Thyroid gland (tissue), 4 donors: ENCODE measurements around the gene CCR5. TPM values are rescaled to one million over a fixed set of nuclear protein-coding genes. Genes with fewer than 3 reads are reported as not detected.

Experiments
- DNase-seq, 2 donors: peaks; one replicate each; pipeline ENCODE4 v3.0.0-alpha.2; 2019
- H3K27ac ChIP-seq, 3 donors: fragments of 200-600 bp; sonication (generic); 1 replicate in 2 of 3; 2 replicates in 1 of 3; pipeline ENCODE4 v1.5.1; 2016 to 2019; ENCODE audit warnings: mild to moderate bottlenecking in 1 of 3, moderate library complexity in 1 of 3
- H3K27me3 ChIP-seq: fragments of 200-600 bp; sonication (generic); one replicate; pipeline ENCODE4 v1.5.1; 2019
- H3K36me3 ChIP-seq, 2 donors: fragments of 200-600 bp; sonication (generic); one replicate each; pipeline ENCODE4 v1.5.1; 2016 to 2019
- H3K4me1 ChIP-seq, 2 donors: fragments of 200-600 bp; sonication (generic); one replicate each; pipeline ENCODE4 v1.5.1; 2017 to 2019
- H3K4me3 ChIP-seq, 3 donors: fragments of 200-600 bp; sonication (generic); replicated peaks in 1 of 3; 1 replicate in 2 of 3; 2 replicates in 1 of 3; pipeline ENCODE4 v1.5.1; 2016; ENCODE audit warnings: mild to moderate bottlenecking in 1 of 3
- H3K9me3 ChIP-seq: fragments of 200-600 bp; sonication (generic); one replicate; pipeline ENCODE4 v1.5.1; 2017
- POLR2A ChIP-seq, 2 donors: fragments of 450-650 bp; IDR thresholded peaks; one replicate each; pipeline ENCODE4 v1.6.1; 2017; ENCODE audit warnings: antibody characterized with exemption in 2 of 2, mild to moderate bottlenecking in 2 of 2, moderate library complexity in 1 of 2
- WGBS, 2 donors: methylation state at CpG; one replicate each; pipeline ENCODE4 v1.1.5; 2017; 5-methylcytosine and 5-hydroxymethylcytosine counted together
- intact Hi-C: fragments of 100-400 bp; cut with DNase I; formaldehyde crosslinking; loops from one replicate; pipeline ENCODE4 v1.15.1; 2023
- total RNA-seq, 4 donors: library from RNA; depleted of rRNA; stranded (reverse); fragments of >200 nt; gene quantifications; one replicate each; pipeline ENCODE4 v1.2.3, GENCODE V29; 2016
- TF ChIP-seq, protein P1 (sequence below), 6 experiments: fragments of 200-600 bp in 3 of 6; fragments of 450-650 bp in 3 of 6; sonication (generic) in 3 of 6; IDR thresholded peaks; one replicate each; pipeline ENCODE4 v1.5.1; 2016 to 2019; ENCODE audit warnings: antibody characterized with exemption in 6 of 6, mild to moderate bottlenecking in 2 of 6, inconsistent platforms in 1 of 6, moderate library complexity in 1 of 6

CCR5 gene
- total RNA-seq, 4 donors from 2014 or later: 0.40 to 0.56 (median 0.49) TPM; not detected in 1

DNA sequence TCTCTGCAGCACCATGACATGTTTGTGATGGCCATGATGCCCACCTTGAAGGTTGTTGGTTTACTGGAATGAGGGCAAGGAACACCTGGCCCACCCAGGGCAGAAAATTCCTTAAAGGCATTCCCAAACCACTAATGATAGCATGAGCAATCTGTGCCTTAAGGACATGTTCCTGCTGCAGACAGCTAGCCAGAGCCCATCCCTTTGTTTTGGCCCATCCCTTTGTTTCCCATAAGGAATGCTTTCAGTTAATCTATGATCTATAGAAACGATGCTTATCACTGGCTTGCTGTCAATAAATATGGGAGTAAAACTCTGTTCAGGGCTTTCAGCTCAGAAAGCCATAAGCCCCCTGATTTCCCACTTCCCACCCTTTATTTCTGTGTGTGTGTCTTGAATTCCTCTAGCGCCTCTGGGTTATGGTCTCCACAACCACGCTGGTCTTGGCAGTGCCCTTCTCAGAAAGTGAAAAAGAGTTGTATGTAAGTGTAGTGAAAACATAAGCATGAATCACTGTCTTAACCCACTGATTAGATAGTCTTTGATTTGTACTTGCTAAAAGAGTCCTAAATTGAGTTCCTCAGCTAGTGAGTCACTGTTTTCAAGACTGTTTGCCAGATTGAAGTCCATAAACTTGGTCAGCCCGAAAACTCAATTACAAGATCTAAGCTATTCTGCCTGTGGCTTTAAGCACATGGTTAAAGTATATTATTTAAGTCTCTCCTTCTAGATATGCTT, 35.8 kb upstream of the CCR5 start:
- intact Hi-C loops: no loop called here
- TF ChIP-seq POLR2A (IDR thresholded peaks at IDR 0.05): no peak
- TF ChIP-seq, protein P1, sequence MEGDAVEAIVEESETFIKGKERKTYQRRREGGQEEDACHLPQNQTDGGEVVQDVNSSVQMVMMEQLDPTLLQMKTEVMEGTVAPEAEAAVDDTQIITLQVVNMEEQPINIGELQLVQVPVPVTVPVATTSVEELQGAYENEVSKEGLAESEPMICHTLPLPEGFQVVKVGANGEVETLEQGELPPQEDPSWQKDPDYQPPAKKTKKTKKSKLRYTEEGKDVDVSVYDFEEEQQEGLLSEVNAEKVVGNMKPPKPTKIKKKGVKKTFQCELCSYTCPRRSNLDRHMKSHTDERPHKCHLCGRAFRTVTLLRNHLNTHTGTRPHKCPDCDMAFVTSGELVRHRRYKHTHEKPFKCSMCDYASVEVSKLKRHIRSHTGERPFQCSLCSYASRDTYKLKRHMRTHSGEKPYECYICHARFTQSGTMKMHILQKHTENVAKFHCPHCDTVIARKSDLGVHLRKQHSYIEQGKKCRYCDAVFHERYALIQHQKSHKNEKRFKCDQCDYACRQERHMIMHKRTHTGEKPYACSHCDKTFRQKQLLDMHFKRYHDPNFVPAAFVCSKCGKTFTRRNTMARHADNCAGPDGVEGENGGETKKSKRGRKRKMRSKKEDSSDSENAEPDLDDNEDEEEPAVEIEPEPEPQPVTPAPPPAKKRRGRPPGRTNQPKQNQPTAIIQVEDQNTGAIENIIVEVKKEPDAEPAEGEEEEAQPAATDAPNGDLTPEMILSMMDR (IDR thresholded peaks at IDR 0.05): no peak
- Histone ChIP-seq H3K9me3 (no peaks in the 10 kb centered on the region), H3K36me3 (no peaks in the 10 kb centered on the region), H3K4me3 (no peak overlapping the region), H3K27me3 (no peaks in the 10 kb centered on the region), H3K4me1 (no peaks in the 10 kb centered on the region), H3K27ac (no peak overlapping the region)
- no peak for DNase-seq
- 57 to 75% methylated on average over 4 of the region's 4 CpGs for WGBS, 2 donors

DNA sequence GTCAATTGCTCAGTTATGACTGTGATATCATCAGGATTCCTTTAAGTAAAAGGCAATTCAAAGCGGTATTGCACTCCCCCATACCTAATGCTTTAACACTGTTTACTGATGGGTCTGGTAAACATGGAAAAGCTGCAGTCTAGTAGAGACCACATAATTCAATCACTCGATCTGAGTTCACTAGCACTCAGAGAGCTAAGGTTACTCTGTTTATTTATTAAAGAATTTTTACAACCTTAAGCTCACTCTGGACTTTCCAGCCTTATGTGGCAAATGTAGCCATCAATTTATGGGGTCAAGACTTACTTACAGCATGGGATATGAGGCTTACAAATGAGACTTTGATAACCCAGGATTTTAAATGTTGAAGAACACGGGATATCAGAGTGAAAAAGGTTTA, 35.2 kb upstream of the CCR5 start:
- TF ChIP-seq, protein P1 (IDR thresholded peaks at IDR 0.05): no peak
- no peak for TF ChIP-seq POLR2A (IDR thresholded peaks at IDR 0.05)
- Histone ChIP-seq H3K9me3 (no peaks in the 10 kb centered on the region), H3K36me3 (no peaks in the 10 kb centered on the region), H3K4me3 (no peak overlapping the region), H3K27ac (no peak overlapping the region), H3K4me1 (no peaks in the 10 kb centered on the region), H3K27me3 (no peaks in the 10 kb centered on the region)
- DNase-seq: no peak
- intact Hi-C loops: no loop called here
- WGBS, 2 donors: 77 to 78% methylated on average over 3 of the region's 3 CpGs

DNA sequence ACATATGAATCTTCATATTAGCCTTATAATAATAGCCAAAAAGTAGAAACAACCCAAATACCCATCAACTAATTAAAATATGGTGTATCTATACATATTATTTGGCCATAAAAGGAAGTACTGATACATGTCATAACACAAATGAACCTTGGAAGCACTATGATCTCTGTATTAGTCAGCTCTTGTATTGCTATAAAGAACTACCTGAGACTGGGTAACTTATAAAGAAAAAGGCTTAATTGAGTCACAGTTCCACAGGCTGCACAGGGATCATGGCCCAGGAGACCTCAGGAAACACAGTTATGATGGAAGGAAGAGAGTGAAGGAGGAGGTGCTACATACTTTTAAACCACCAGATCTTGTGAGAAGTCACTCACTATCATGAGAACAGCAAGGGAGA, 32.8 kb upstream of the CCR5 start:
- no peaks in the 10 kb centered on the region for H3K36me3 ChIP-seq
- TF ChIP-seq, protein P1 (IDR thresholded peaks at IDR 0.05): no peak
- no peak for TF ChIP-seq POLR2A (IDR thresholded peaks at IDR 0.05)
- intact Hi-C loops: no loop called here
- H3K27ac ChIP-seq: no peak overlapping the region
- DNase-seq: no peak
- H3K27me3 ChIP-seq: no peaks in the 10 kb centered on the region
- H3K4me1 ChIP-seq: no peaks in the 10 kb centered on the region
- H3K4me3 ChIP-seq: no peak overlapping the region
- H3K9me3 ChIP-seq: no peaks in the 10 kb centered on the region

DNA sequence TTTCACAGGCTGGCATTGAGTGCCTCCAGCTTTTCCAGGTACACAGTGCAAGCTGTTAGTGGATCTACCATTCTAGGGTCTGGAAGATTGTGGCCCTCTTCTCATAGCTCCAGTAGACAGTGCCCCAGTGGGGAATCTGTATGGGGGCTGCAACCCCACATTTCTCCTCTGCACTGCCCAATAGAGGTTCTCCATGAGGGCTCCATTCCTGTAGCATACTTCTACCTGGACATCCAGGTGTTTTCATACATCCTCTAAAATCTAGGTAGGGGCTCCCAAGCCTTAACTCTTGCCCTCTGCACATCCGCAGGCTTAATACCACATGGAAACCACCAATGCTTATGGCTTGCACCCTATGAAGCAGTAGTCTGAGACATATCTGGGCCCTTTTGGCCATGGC, 31.9 kb upstream of the CCR5 start:
- WGBS, 2 donors: 100% methylated on average over 1 of the region's 1 CpG
- intact Hi-C loops: no loop called here
- no peak for DNase-seq

DNA sequence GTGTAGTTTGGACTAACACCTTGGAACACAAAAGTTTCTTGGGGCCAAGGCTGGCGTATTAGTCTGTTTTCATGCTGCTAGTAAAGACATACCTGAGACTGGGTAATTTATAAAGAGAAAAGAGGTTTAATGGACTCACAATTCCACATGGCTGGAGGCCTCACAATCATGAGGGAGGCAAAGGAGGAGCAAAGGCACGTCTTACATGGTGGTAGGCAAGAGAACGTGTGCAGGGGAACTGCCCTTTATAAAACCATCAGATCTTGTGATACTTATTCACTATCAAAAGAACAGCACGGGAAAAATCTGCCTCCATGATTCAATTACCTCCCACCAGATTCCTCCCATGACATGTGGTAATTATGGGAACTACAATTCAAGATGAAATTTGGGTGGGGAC, 26.3 kb upstream of the CCR5 start:
- H3K27ac ChIP-seq: no peak overlapping the region
- no peak overlapping the region for H3K4me3 ChIP-seq
- WGBS, 2 donors: 81 to 82% methylated on average over 4 of the region's 4 CpGs
- no peaks in the 10 kb centered on the region for H3K9me3 ChIP-seq
- H3K27me3 ChIP-seq: no peaks in the 10 kb centered on the region
- DNase-seq: no peak
- intact Hi-C loops: no loop called here
- TF ChIP-seq, protein P1 (IDR thresholded peaks at IDR 0.05): no peak
- TF ChIP-seq POLR2A (IDR thresholded peaks at IDR 0.05): no peak
- H3K4me1 ChIP-seq: no peaks in the 10 kb centered on the region
- no peaks in the 10 kb centered on the region for H3K36me3 ChIP-seq

More for the DNA sequence above, 31.9 kb upstream of the CCR5 start:
- TF ChIP-seq, protein P1 (IDR thresholded peaks at IDR 0.05): no peak
- no peak for TF ChIP-seq POLR2A (IDR thresholded peaks at IDR 0.05)
- H3K4me1 ChIP-seq: no peaks in the 10 kb centered on the region
- no peak overlapping the region for H3K4me3 ChIP-seq
- no peaks in the 10 kb centered on the region for H3K36me3 ChIP-seq
- H3K9me3 ChIP-seq: no peaks in the 10 kb centered on the region
- H3K27ac ChIP-seq: no peak overlapping the region
- no peaks in the 10 kb centered on the region for H3K27me3 ChIP-seq
